ENCODE measurements around the gene HTR3C. TPM values are rescaled to one million over a fixed set of nuclear protein-coding genes. Genes with fewer than 3 reads are reported as not detected.

The HTR3C gene
- total RNA-seq, 1 experiment from 2014 or later: not detected

DNA sequence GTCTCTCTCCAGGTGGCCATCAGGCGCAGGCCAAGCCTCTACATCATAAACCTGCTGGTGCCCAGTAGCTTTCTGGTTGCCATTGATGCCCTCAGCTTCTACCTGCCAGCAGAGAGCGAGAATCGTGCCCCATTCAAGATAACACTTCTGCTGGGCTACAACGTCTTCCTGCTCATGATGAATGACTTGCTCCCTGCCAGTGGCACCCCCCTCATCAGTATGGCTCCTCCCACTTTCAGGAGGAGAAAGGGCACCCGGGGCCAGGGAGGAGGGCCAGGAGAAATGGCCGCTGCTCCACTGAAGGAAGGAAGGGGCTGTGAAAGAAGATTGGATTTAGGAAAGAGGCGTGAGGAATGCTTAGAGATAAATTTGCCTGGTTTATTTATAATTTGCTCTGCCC is 6.6 kb downstream of the HTR3C start:
- no peaks in the 10 kb centered on the region for H3K4me1 Mint-ChIP-seq (ENCODE audit: low read depth, unreplicated experiment)
- TF ChIP-seq CTCF (IDR thresholded peaks at IDR 0.05; ENCODE audit: unreplicated experiment): no peak

GRCh38 chr3:184062637-184063036 is 9.8 kb downstream of the HTR3C start:
- no peaks in the 10 kb centered on the region for H3K9me3 Mint-ChIP-seq (ENCODE audit: low read depth, unreplicated experiment)
- intact Hi-C loops (cut with micrococcal nuclease; ENCODE audit: unreplicated experiment): no loop called here
- no peak overlapping the region for H3K4me3 Mint-ChIP-seq (ENCODE audit: low read depth, unreplicated experiment)
- no TSS peak for BruUV-seq (replicated peaks)
- no peak for DNase-seq
- H3K27me3 Mint-ChIP-seq (ENCODE audit: unreplicated experiment): peaks cover 66% of the 10 kb centered on the region
- no peaks in the 10 kb centered on the region for H3K4me1 Mint-ChIP-seq (ENCODE audit: low read depth, unreplicated experiment)
- no peaks in the 10 kb centered on the region for H3K36me3 Mint-ChIP-seq (ENCODE audit: insufficient read depth, unreplicated experiment)
- CTCF ChIA-PET: no interaction called here
- no peak overlapping the region for H3K27ac Mint-ChIP-seq (ENCODE audit: unreplicated experiment)
- TF ChIP-seq CTCF (IDR thresholded peaks at IDR 0.05; ENCODE audit: unreplicated experiment): no peak

More for the DNA sequence above, 6.6 kb downstream of the HTR3C start:
- intact Hi-C loops (cut with micrococcal nuclease; ENCODE audit: unreplicated experiment): no loop called here
- Mint-ChIP-seq H3K9me3 (ENCODE audit: low read depth, unreplicated experiment) (no peaks in the 10 kb centered on the region), H3K36me3 (ENCODE audit: insufficient read depth, unreplicated experiment) (no peaks in the 10 kb centered on the region), H3K27me3 (ENCODE audit: unreplicated experiment) (peaks cover 55% of the 10 kb centered on the region), H3K27ac (ENCODE audit: unreplicated experiment) (no peak overlapping the region), H3K4me3 (ENCODE audit: low read depth, unreplicated experiment) (no peak overlapping the region)
- CTCF ChIA-PET: interaction anchor here (1.2 kb wide), 1 partner anchor 16 kb away, joined by 4 read pairs; no protein-coding TSS in a partner anchor
- no TSS peak for BruUV-seq (replicated peaks)
- no peak for DNase-seq

- DNase-seq: no peak
- intact Hi-C loops (cut with micrococcal nuclease; ENCODE audit: unreplicated experiment): no loop called here
- CTCF ChIA-PET: interaction anchor here (1.4 kb wide), 1 partner anchor 10 kb away, joined by 3 read pairs; no protein-coding TSS in a partner anchor
- H3K4me3 Mint-ChIP-seq (ENCODE audit: low read depth, unreplicated experiment): no peak overlapping the region
- H3K4me1 Mint-ChIP-seq (ENCODE audit: low read depth, unreplicated experiment): no peaks in the 10 kb centered on the region
- no TSS peak for BruUV-seq (replicated peaks)
- TF ChIP-seq CTCF (IDR thresholded peaks at IDR 0.05; ENCODE audit: unreplicated experiment): no peak
- H3K27me3 Mint-ChIP-seq (ENCODE audit: unreplicated experiment): peaks cover 47% of the 10 kb centered on the region
- no peaks in the 10 kb centered on the region for H3K36me3 Mint-ChIP-seq (ENCODE audit: insufficient read depth, unreplicated experiment)
- no peak overlapping the region for H3K27ac Mint-ChIP-seq (ENCODE audit: unreplicated experiment)
- peaks cover 5% of the 10 kb centered on the region for H3K9me3 Mint-ChIP-seq (ENCODE audit: low read depth, unreplicated experiment)
Measured at GRCh38 chr3:184066211-184066610, 13.4 kb downstream of the HTR3C start.

- no peaks in the 10 kb centered on the region for H3K36me3 Mint-ChIP-seq (ENCODE audit: insufficient read depth, unreplicated experiment)
- CTCF ChIA-PET: no interaction called here
- no TSS peak for BruUV-seq (replicated peaks)
- intact Hi-C loops (cut with micrococcal nuclease; ENCODE audit: unreplicated experiment): no loop called here
- H3K27me3 Mint-ChIP-seq (ENCODE audit: unreplicated experiment): peaks cover 51% of the 10 kb centered on the region
- no peak for TF ChIP-seq CTCF (IDR thresholded peaks at IDR 0.05; ENCODE audit: unreplicated experiment)
- peaks cover 5% of the 10 kb centered on the region for H3K9me3 Mint-ChIP-seq (ENCODE audit: low read depth, unreplicated experiment)
- DNase-seq: no peak
- H3K4me1 Mint-ChIP-seq (ENCODE audit: low read depth, unreplicated experiment): no peaks in the 10 kb centered on the region
- no peak overlapping the region for H3K27ac Mint-ChIP-seq (ENCODE audit: unreplicated experiment)
- no peak overlapping the region for H3K4me3 Mint-ChIP-seq (ENCODE audit: low read depth, unreplicated experiment)
Measured at GRCh38 chr3:184067573-184068055, 14.8 kb downstream of the HTR3C start.
